Mesenteric fat pad (tissue), 1 donor: ENCODE results near the gene TLE4. TPM values are rescaled to one million over a fixed set of nuclear protein-coding genes. Genes with fewer than 3 reads are reported as not detected.

Experiments used
- DNase-seq: peaks from one replicate; pipeline ENCODE4 v3.0.0-alpha.2; 2020; ENCODE audit warnings: low spot score
- total RNA-seq: library from RNA; stranded (reverse); fragmentation: NEBNext Ultra II Directional; extraction: Animal tissue kit (Norgen Biotek cat#: 25700); gene quantifications from one replicate; pipeline ENCODE4 v1.2.1, GENCODE V29; 2021
- donor health status: DM: yes; HTN: yes; CAD: no.

Gene TLE4
- total RNA-seq, 1 donor from 2014 or later = 25.5 TPM

- no peak for DNase-seq
Measured at GRCh38 chr9:79769476-79770275, 197.9 kb downstream of the TLE4 start.

GRCh38 chr9:79774356-79774755 is 202.6 kb downstream of the TLE4 start:
- no peak for DNase-seq
